HG02870 (cell line): Measurements from ENCODE around the gene DKK3.
"Not testable (repeated sequence)": the region's sequence is repeated elsewhere in the genome, so short reads cannot be mapped to it uniquely, and the experiment has no call there.

Experiments used
- ATAC-seq: cut with Tn5 transposase; IDR thresholded peaks from one replicate; pipeline ENCODE4 v1.9.1; 2021; ENCODE audit warnings: mild to moderate bottlenecking, moderate library complexity; ENCODE audit not compliant: unreplicated experiment

Gene DKK3

GRCh38 chr11:12007769-12008737 is at the start of gene DKK3:
TSS of gene DKK3 (minus strand) at chr11:12008626. CDS start at chr11:12008582, 44 bp downstream.
- no peak for ATAC-seq

- ATAC-seq: no peak
Measured at GRCh38 chr11:12057299-12057980, 49.0 kb upstream of the DKK3 start.

GRCh38 chr11:12056119-12056518 is 47.7 kb upstream of the DKK3 start:
- no peak for ATAC-seq

- ATAC-seq: no peak
Measured at GRCh38 chr11:12053606-12054361, 45.4 kb upstream of the DKK3 start.

GRCh38 chr11:12052676-12053605 is 44.5 kb upstream of the DKK3 start:
- ATAC-seq: no peak

GRCh38 chr11:12051287-12051662 is 42.8 kb upstream of the DKK3 start:
- ATAC-seq: no peak

GRCh38 chr11:12050470-12051286 is 42.3 kb upstream of the DKK3 start:
- ATAC-seq: no peak

- no peak for ATAC-seq
Measured at GRCh38 chr11:12048936-12049790, 40.7 kb upstream of the DKK3 start.

GRCh38 chr11:12046636-12047236 is 38.3 kb upstream of the DKK3 start:
- no peak for ATAC-seq

GRCh38 chr11:12045914-12046635 is 37.6 kb upstream of the DKK3 start:
- ATAC-seq: no peak

- no peak for ATAC-seq
Measured at GRCh38 chr11:12044799-12045198, 36.4 kb upstream of the DKK3 start.

- peak; percentile 69 for ATAC-seq
Measured at GRCh38 chr11:12043959-12044791, 35.7 kb upstream of the DKK3 start.

GRCh38 chr11:12043221-12043620 is 34.8 kb upstream of the DKK3 start:
- ATAC-seq: no peak

GRCh38 chr11:12042215-12042676 is 33.8 kb upstream of the DKK3 start:
- ATAC-seq: no peak

GRCh38 chr11:12040719-12041118 is 32.3 kb upstream of the DKK3 start:
- ATAC-seq: not testable (repeated sequence)

GRCh38 chr11:12032968-12033367 is 24.5 kb upstream of the DKK3 start:
- ATAC-seq: no peak
